HG03139 (cell line): ENCODE results near the gene HNRNPD.
"Not testable (repeated sequence)": the region's sequence is repeated elsewhere in the genome, so short reads cannot be mapped to it uniquely, and the experiment has no call there.

ENCODE experiments used
- ATAC-seq: cut with Tn5 transposase; IDR thresholded peaks from one replicate; pipeline ENCODE4 v1.9.1; 2021; ENCODE audit not compliant: unreplicated experiment

Gene HNRNPD

GRCh38 chr4:82373816-82374625, at the start of gene HNRNPD:
HNRNPD (minus strand) TSS chr4:82373991; CDS start chr4:82373678, 313 bp downstream.
- ATAC-seq = peak; percentile 93

- no peak for ATAC-seq
Observed at GRCh38 chr4:82422616-82423015, 48.8 kb upstream of the HNRNPD start.

GRCh38 chr4:82421796-82422560, 48.2 kb upstream of the HNRNPD start:
- ATAC-seq = no peak

- ATAC-seq = no peak
Observed at GRCh38 chr4:82419451-82419850, 45.7 kb upstream of the HNRNPD start.

GRCh38 chr4:82415922-82416365, 42.2 kb upstream of the HNRNPD start:
- no peak for ATAC-seq

- not testable (repeated sequence) for ATAC-seq
Observed at GRCh38 chr4:82415061-82415460, 41.3 kb upstream of the HNRNPD start.

- no peak for ATAC-seq
Observed at GRCh38 chr4:82403725-82404124, 29.9 kb upstream of the HNRNPD start.

GRCh38 chr4:82402196-82402775, 28.5 kb upstream of the HNRNPD start:
- ATAC-seq = no peak

GRCh38 chr4:82401600-82401999, 27.8 kb upstream of the HNRNPD start:
- ATAC-seq = no peak

- no peak for ATAC-seq
Observed at GRCh38 chr4:82398263-82398662, 24.5 kb upstream of the HNRNPD start.

GRCh38 chr4:82397527-82397926, 23.7 kb upstream of the HNRNPD start:
- ATAC-seq = no peak

- no peak for ATAC-seq
Observed at GRCh38 chr4:82394896-82395295, 21.1 kb upstream of the HNRNPD start.

GRCh38 chr4:82390061-82390460, 16.3 kb upstream of the HNRNPD start:
- not testable (repeated sequence) for ATAC-seq

GRCh38 chr4:82388405-82388804, 14.6 kb upstream of the HNRNPD start:
- ATAC-seq = no peak

GRCh38 chr4:82386312-82386711, 12.5 kb upstream of the HNRNPD start:
- not testable (repeated sequence) for ATAC-seq

- ATAC-seq = no peak
Observed at GRCh38 chr4:82382751-82383150, 9.0 kb upstream of the HNRNPD start.

GRCh38 chr4:82381661-82382296, 8.0 kb upstream of the HNRNPD start:
- ATAC-seq = no peak

GRCh38 chr4:82381235-82381634, 7.4 kb upstream of the HNRNPD start:
- ATAC-seq = no peak

- no peak for ATAC-seq
Observed at GRCh38 chr4:82380831-82381230, 7.0 kb upstream of the HNRNPD start.

- ATAC-seq = no peak
Observed at GRCh38 chr4:82380344-82380743, 6.6 kb upstream of the HNRNPD start.

- ATAC-seq = no peak
Observed at GRCh38 chr4:82376109-82376508, 2.3 kb upstream of the HNRNPD start.
